Ascending aorta (tissue), 2 donors: ENCODE results near the gene RGS4. TPM values are rescaled to one million over a fixed set of nuclear protein-coding genes. Genes with fewer than 3 reads are reported as not detected.

Source experiments
- DNase-seq, 2 donors: peaks; one replicate each; pipeline ENCODE4 v3.0.0-alpha.2; 2019; ENCODE audit warnings: low spot score in 2 of 2
- H3K27ac ChIP-seq, 2 donors: fragments of 200-600 bp; sonication (generic); one replicate each; pipeline ENCODE4 v1.5.1; 2016 to 2017; ENCODE audit warnings: mild to moderate bottlenecking in 1 of 2
- H3K27me3 ChIP-seq: fragments of 200-600 bp; sonication (generic); one replicate; pipeline ENCODE4 v1.5.1; 2017
- H3K36me3 ChIP-seq, 2 donors: fragments of 200-600 bp; sonication (generic); one replicate each; pipeline ENCODE4 v1.5.1; 2016
- H3K4me1 ChIP-seq, 2 donors: fragments of 200-600 bp; sonication (generic); one replicate each; pipeline ENCODE4 v1.5.1; 2016 to 2017; ENCODE audit warnings: mild to moderate bottlenecking in 1 of 2
- H3K4me3 ChIP-seq, 2 donors: fragments of 200-600 bp; sonication (generic); one replicate each; pipeline ENCODE4 v1.5.1; 2016 to 2017; ENCODE audit warnings: mild to moderate bottlenecking in 1 of 2
- H3K9me3 ChIP-seq, 2 donors: fragments of 200-600 bp; sonication (generic); one replicate each; pipeline ENCODE4 v1.5.1; 2016
- intact Hi-C: fragments of 100-400 bp; cut with DNase I; formaldehyde crosslinking; loops from one replicate; pipeline ENCODE4 v1.15.1; 2023
- total RNA-seq: library from RNA; depleted of rRNA; stranded (reverse); fragments of >200 nt; gene quantifications from one replicate; pipeline ENCODE4 v1.1.0, GENCODE V29; 2016
- TF ChIP-seq, protein P1 (sequence below), 3 experiments: fragments of 200-600 bp in 2 of 3; fragments of 450-650 bp in 1 of 3; sonication (generic) in 2 of 3; IDR thresholded peaks; one replicate each; pipeline ENCODE4 v1.5.1; 2016 to 2019; ENCODE audit warnings: antibody characterized with exemption in 3 of 3, mild to moderate bottlenecking in 1 of 3, moderate library complexity in 1 of 3

Gene RGS4
- total RNA-seq, 1 donor from 2014 or later = 57.5 TPM

DNA sequence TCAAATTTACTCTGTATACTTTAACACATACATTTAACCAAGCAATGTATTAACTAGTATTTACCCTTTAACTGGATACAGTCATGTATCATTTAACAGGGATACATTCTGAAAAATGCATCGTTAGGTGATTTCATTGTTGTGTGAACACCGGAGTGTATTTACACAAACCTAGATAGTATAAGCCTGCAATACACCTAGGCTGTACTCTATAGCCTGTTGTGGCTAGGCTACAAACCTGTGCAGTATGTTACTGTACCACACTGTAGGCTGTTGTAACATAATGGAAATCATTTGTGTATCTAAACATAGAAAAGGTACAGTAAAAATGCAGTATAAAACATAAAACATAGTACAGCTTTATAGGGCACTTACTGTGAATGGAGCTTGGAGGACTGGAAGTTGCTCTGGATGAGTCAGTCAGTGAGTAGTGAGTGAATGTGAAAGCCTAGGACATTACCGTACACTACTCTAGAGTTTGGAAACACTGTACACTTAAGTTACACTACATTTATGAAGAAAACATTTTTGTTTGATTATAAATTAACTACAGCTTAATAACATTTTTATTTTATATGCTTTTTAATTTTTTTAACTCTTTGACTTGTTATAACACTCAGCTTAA, 21.3 kb downstream of the RGS4 start:
- H3K36me3 ChIP-seq = no peaks in the 10 kb centered on the region
- no peak for DNase-seq
- TF ChIP-seq, protein P1, sequence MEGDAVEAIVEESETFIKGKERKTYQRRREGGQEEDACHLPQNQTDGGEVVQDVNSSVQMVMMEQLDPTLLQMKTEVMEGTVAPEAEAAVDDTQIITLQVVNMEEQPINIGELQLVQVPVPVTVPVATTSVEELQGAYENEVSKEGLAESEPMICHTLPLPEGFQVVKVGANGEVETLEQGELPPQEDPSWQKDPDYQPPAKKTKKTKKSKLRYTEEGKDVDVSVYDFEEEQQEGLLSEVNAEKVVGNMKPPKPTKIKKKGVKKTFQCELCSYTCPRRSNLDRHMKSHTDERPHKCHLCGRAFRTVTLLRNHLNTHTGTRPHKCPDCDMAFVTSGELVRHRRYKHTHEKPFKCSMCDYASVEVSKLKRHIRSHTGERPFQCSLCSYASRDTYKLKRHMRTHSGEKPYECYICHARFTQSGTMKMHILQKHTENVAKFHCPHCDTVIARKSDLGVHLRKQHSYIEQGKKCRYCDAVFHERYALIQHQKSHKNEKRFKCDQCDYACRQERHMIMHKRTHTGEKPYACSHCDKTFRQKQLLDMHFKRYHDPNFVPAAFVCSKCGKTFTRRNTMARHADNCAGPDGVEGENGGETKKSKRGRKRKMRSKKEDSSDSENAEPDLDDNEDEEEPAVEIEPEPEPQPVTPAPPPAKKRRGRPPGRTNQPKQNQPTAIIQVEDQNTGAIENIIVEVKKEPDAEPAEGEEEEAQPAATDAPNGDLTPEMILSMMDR (IDR thresholded peaks at IDR 0.05) = no peak
- intact Hi-C loops = no loop called here
- H3K27me3 ChIP-seq = no peaks in the 10 kb centered on the region
- H3K27ac ChIP-seq = no peak overlapping the region
- H3K4me1 ChIP-seq = peaks cover under 1 to 6% of the 10 kb centered on the region in 2 donors
- H3K9me3 ChIP-seq = no peaks in the 10 kb centered on the region
- H3K4me3 ChIP-seq = no peak overlapping the region

DNA sequence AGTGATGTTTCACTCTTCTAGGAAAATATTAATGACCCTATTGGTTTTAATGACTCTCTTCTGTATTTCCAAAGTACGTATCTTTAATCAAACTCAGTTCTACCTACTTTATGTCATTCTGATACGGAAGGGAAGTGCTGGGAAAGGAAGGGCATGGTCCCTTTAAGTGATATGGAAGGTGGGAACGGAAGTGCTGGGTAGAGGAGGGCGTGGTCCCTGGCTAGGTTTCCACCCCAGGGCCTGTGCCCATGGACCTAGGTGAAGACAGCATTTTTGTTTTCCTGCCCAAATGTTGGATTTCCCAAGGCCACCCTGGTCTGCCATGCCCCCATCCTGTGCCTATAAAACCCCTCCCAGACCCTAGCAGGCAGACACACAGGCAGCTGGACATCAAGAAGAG, 24.0 kb downstream of the RGS4 start:
- TF ChIP-seq, protein P1 (IDR thresholded peaks at IDR 0.05) = no peak
- no peak for DNase-seq
- no peak overlapping the region for H3K27ac ChIP-seq
- H3K9me3 ChIP-seq = no peaks in the 10 kb centered on the region
- no peaks in the 10 kb centered on the region for H3K27me3 ChIP-seq
- H3K36me3 ChIP-seq = no peaks in the 10 kb centered on the region
- H3K4me3 ChIP-seq = no peak overlapping the region
- no peaks in the 10 kb centered on the region for H3K4me1 ChIP-seq
- intact Hi-C loops = no loop called here

DNA sequence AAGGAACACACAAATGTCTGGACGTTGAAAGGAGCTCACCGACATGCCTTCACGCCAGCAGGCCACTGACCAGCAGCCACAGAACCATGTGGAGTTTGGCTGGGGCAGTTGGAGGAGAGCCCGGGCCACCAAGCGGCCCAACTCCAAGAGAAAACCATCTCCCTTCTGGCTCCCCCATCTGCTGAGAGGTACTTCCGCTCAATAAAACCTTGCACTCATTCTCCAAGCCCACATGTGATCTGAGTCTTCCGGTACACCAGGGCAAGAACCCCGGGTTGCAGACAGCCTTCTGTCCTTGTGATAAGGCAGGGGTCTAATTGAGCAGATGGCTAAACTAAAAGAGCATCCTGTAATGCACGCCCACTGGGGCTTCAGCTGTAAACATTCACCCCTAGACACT, 24.4 kb downstream of the RGS4 start:
- no peaks in the 10 kb centered on the region for H3K4me1 ChIP-seq
- no peaks in the 10 kb centered on the region for H3K27me3 ChIP-seq
- no peaks in the 10 kb centered on the region for H3K9me3 ChIP-seq
- no peak overlapping the region for H3K27ac ChIP-seq
- DNase-seq = no peak
- H3K36me3 ChIP-seq = no peaks in the 10 kb centered on the region
- TF ChIP-seq, protein P1 (IDR thresholded peaks at IDR 0.05) = no peak
- intact Hi-C loops = no loop called here
- H3K4me3 ChIP-seq = no peak overlapping the region

DNA sequence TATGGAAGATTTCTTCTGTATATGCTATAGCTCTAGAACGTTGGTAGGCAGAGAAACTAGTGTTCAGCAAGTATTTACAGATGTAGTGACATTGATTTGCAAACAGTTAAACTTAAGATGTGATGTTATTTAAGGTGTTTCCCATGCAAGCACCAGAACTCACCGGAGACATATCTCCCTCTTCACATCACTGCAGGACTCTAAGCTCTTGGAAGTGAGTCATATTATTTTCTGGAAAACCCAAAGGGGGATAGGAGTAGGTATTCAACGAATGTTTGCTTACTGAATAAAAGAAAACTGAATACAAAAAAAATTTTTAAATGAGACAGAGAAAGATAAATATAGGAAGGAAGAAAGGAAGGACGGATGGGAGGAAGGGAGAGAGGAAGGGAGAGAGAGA, 25.0 kb downstream of the RGS4 start:
- H3K36me3 ChIP-seq = no peaks in the 10 kb centered on the region
- H3K4me1 ChIP-seq = no peaks in the 10 kb centered on the region
- H3K9me3 ChIP-seq = no peaks in the 10 kb centered on the region
- no peak for DNase-seq
- no peak overlapping the region for H3K4me3 ChIP-seq
- TF ChIP-seq, protein P1 (IDR thresholded peaks at IDR 0.05) = no peak
- H3K27me3 ChIP-seq = no peaks in the 10 kb centered on the region
- no peak overlapping the region for H3K27ac ChIP-seq
- intact Hi-C loops = no loop called here

DNA sequence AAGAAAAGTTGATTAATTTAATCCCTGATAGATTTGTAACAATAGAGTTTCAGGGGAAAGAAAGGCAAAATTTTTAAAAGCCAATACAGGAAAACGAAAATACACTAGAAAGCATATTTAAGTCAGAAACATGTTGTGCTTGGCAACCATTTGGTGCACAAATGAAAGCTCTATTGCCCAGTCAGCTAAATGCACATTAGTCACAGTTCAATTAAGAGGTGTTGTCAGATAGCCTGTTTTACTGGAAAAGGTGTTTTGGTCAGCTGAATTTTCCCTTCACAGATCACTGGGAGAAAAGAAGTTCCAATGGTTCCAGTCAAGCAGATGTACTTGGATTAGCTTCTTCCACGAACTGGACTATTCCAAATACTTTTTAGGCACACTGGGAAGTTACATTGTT, 25.4 kb downstream of the RGS4 start:
- H3K4me1 ChIP-seq = no peaks in the 10 kb centered on the region
- no peak overlapping the region for H3K27ac ChIP-seq
- H3K9me3 ChIP-seq = no peaks in the 10 kb centered on the region
- TF ChIP-seq, protein P1 (IDR thresholded peaks at IDR 0.05) = no peak
- H3K4me3 ChIP-seq = no peak overlapping the region
- DNase-seq = no peak
- no peaks in the 10 kb centered on the region for H3K36me3 ChIP-seq
- no peaks in the 10 kb centered on the region for H3K27me3 ChIP-seq
- intact Hi-C loops = no loop called here

DNA sequence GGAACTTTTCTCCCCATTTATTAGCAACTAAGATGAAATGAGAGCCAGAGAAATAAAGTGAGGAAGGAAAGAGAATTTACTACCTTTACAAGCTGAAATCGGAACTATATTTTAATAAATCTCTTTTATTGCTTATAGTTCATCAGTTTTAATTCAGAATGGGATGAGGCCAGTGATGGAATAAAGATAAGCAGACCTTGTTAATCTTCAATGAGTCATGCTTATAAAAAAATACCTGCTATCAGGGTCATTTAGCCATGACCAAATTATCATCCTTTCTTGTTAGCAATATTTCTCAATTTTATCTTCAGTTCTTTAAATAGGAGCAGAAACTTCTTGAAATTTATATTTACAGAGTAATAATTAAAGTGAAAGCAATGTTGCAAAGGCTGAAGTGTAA, 26.1 kb downstream of the RGS4 start:
- intact Hi-C loops = no loop called here
- no peaks in the 10 kb centered on the region for H3K9me3 ChIP-seq
- no peak for DNase-seq
- no peak overlapping the region for H3K27ac ChIP-seq
- no peak overlapping the region for H3K4me3 ChIP-seq
- H3K4me1 ChIP-seq = no peaks in the 10 kb centered on the region
- no peaks in the 10 kb centered on the region for H3K27me3 ChIP-seq
- H3K36me3 ChIP-seq = no peaks in the 10 kb centered on the region
- TF ChIP-seq, protein P1 (IDR thresholded peaks at IDR 0.05) = no peak
